Esophagus squamous epithelium (tissue), 4 donors: ENCODE results near the gene FAH.

Source experiments
- POLR2A ChIP-seq, 4 donors: fragments of 450-650 bp; IDR thresholded peaks; one replicate each; pipeline ENCODE4 v1.6.1; 2017; ENCODE audit warnings: antibody characterized with exemption in 4 of 4, mild to moderate bottlenecking in 4 of 4, moderate library complexity in 3 of 4
- TF ChIP-seq, protein P1 (sequence below), 6 experiments: fragments of 450-650 bp in 4 of 6; fragments of 200-600 bp in 2 of 6; sonication (generic) in 2 of 6; IDR thresholded peaks; one replicate each; pipeline ENCODE4 v1.5.1; 2016 to 2019; ENCODE audit warnings: antibody characterized with exemption in 6 of 6, mild to moderate bottlenecking in 4 of 6, moderate library complexity in 4 of 6

- TF ChIP-seq, protein P1, sequence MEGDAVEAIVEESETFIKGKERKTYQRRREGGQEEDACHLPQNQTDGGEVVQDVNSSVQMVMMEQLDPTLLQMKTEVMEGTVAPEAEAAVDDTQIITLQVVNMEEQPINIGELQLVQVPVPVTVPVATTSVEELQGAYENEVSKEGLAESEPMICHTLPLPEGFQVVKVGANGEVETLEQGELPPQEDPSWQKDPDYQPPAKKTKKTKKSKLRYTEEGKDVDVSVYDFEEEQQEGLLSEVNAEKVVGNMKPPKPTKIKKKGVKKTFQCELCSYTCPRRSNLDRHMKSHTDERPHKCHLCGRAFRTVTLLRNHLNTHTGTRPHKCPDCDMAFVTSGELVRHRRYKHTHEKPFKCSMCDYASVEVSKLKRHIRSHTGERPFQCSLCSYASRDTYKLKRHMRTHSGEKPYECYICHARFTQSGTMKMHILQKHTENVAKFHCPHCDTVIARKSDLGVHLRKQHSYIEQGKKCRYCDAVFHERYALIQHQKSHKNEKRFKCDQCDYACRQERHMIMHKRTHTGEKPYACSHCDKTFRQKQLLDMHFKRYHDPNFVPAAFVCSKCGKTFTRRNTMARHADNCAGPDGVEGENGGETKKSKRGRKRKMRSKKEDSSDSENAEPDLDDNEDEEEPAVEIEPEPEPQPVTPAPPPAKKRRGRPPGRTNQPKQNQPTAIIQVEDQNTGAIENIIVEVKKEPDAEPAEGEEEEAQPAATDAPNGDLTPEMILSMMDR (IDR thresholded peaks at IDR 0.05): no peak
- TF ChIP-seq POLR2A (IDR thresholded peaks at IDR 0.05): no peak
Measured at GRCh38 chr15:80191897-80192595, 39.2 kb downstream of the FAH start.
